Measurements from ENCODE around the gene SMIM12.

SMIM12 gene

DNA sequence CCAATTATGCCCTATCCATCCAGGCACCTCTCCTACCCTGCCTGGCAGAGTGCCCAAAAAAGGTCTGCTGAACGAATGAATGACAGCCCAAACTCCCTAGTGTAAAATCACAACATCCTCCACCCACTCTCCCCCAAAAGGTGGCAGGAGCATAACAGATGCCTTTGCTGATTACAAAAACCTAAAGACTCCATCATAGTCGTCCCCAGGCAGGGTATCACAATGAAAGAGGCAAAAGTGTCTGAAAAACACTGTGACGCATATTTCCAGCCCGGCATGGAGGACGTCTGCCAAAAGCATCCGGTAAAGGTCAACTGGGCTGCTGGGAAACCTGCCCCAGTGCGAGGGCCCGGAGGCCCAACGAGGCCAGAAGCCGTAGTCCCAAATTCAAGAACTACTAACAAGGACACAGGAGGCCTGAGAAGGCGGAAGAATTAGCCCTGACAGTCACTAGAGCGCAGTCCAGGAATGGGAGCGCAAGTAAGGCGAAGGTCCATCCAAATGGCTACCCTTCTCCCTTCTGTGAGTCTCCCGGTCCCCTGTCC is 576 bp downstream of the SMIM12 start:
- CTCF ChIA-PET = interaction anchor here (0.8 to 3.3 kb wide), 5 partner anchors 8 to 443 kb away, joined by 3 to 15 read pairs (median 3); no protein-coding TSS in a partner anchor
- WGBS (ENCODE audit: insufficient coverage) = 0% methylated on average over 14 of the region's 15 CpGs
- Histone ChIP-seq H3K36me3 (ENCODE audit: control insufficient read depth in 4 of 4, insufficient read depth in 4 of 4, low read length in 3 of 4) (peaks cover 7 to 22% (median 18%) of the 10 kb centered on the region in 4 experiments), H3K4me1 (ENCODE audit: control extremely low read depth in 1 of 4, control insufficient read depth in 4 of 4, insufficient read depth in 4 of 4, low read length in 3 of 4) (peaks cover 12 to 23% (median 17%) of the 10 kb centered on the region in 4 experiments), H3K4me3 (ENCODE audit: control insufficient read depth in 1 of 7, extremely low read depth in 1 of 7, insufficient read depth in 4 of 7, low read depth in 2 of 7, low read length in 6 of 7) (peak overlapping the region; percentile 84 to 99 (median 95)), H3K9me3 (ENCODE audit: control extremely low read depth in 1 of 5, control insufficient read depth in 4 of 5, insufficient read depth in 2 of 5, low read depth in 1 of 5, low read length in 4 of 5) (no peaks in the 10 kb centered on the region), H3K27ac (ENCODE audit: insufficient read depth in 1 of 2, low read depth in 1 of 2, low read length in 2 of 2, poor library complexity in 1 of 2, severe bottlenecking in 2 of 2) (peak overlapping the region; percentile 71 to 90), H3K27me3 (replicated peaks in 2 of 5; ENCODE audit: control insufficient read depth in 4 of 5, insufficient read depth in 5 of 5, low read length in 4 of 5) (no peaks in the 10 kb centered on the region)
- POLR2A ChIA-PET = no interaction called here
- peak in 2 of 3 donors; percentile 56 to 66 for DNase-seq

GRCh38 chr1:34856697-34857096 is 2.9 kb downstream of the SMIM12 start:
- 83% methylated on average over 1 of the region's 6 CpGs for WGBS (ENCODE audit: insufficient coverage)
- H3K27me3 ChIP-seq (replicated peaks in 2 of 5; ENCODE audit: control insufficient read depth in 4 of 5, insufficient read depth in 5 of 5, low read length in 4 of 5) = no peaks in the 10 kb centered on the region
- H3K27ac ChIP-seq (ENCODE audit: insufficient read depth in 1 of 2, low read depth in 1 of 2, low read length in 2 of 2, poor library complexity in 1 of 2, severe bottlenecking in 2 of 2) = no peak overlapping the region
- peaks cover 12 to 23% (median 17%) of the 10 kb centered on the region in 4 experiments for H3K4me1 ChIP-seq (ENCODE audit: control extremely low read depth in 1 of 4, control insufficient read depth in 4 of 4, insufficient read depth in 4 of 4, low read length in 3 of 4)
- POLR2A ChIA-PET = interaction anchor here (0.6 kb wide), 1 partner anchor 74 kb away, joined by 6 read pairs; no protein-coding TSS in a partner anchor
- DNase-seq = no peak
- no peak overlapping the region for H3K4me3 ChIP-seq (ENCODE audit: control insufficient read depth in 1 of 7, extremely low read depth in 1 of 7, insufficient read depth in 4 of 7, low read depth in 2 of 7, low read length in 6 of 7)
- H3K9me3 ChIP-seq (ENCODE audit: control extremely low read depth in 1 of 5, control insufficient read depth in 4 of 5, insufficient read depth in 2 of 5, low read depth in 1 of 5, low read length in 4 of 5) = no peaks in the 10 kb centered on the region
- H3K36me3 ChIP-seq (ENCODE audit: control insufficient read depth in 4 of 4, insufficient read depth in 4 of 4, low read length in 3 of 4) = peaks cover 7 to 33% (median 19%) of the 10 kb centered on the region in 4 experiments
- CTCF ChIA-PET = interaction anchor here (0.7 to 3.3 kb wide), 5 partner anchors 11 to 70 kb away, joined by 3 to 15 read pairs (median 4); no protein-coding TSS in a partner anchor

DNA sequence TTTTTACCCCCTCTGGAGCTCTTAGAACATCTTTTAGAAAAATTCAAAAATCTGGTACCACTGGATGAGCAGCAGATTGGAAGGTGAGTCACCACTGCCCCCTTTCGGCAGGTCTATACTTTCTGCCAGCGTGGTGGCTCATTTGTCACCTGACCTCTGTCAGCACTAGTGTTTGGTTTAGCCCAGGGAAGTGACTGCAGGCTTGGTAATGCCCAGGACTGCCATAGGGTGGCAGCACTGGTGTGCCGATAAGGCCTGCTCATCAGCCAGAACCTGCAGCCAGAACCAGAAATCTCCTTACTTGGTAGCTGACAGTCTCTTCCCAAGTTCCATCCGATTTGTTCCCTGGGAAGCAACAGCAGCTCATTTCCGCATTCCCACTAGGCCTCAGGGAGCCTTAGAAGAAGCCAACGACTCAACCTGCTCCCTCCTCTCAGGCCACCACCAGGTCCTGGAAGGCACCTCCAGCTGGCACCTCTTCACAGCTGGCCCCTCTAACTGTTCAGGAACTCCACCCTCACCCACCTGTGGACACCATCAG is 6.8 kb downstream of the SMIM12 start:
- H3K27ac ChIP-seq (ENCODE audit: insufficient read depth in 1 of 2, low read depth in 1 of 2, low read length in 2 of 2, poor library complexity in 1 of 2, severe bottlenecking in 2 of 2) = no peak overlapping the region

GRCh38 chr1:34851431-34852105 is 8.0 kb downstream of the SMIM12 start:
- no peak overlapping the region for H3K4me3 ChIP-seq (ENCODE audit: control insufficient read depth in 1 of 7, extremely low read depth in 1 of 7, insufficient read depth in 4 of 7, low read depth in 2 of 7, low read length in 6 of 7)
- no peaks in the 10 kb centered on the region for H3K9me3 ChIP-seq (ENCODE audit: control extremely low read depth in 1 of 5, control insufficient read depth in 4 of 5, insufficient read depth in 2 of 5, low read depth in 1 of 5, low read length in 4 of 5)
- 89% methylated on average over 10 of the region's 13 CpGs for WGBS (ENCODE audit: insufficient coverage)
- H3K27ac ChIP-seq (ENCODE audit: insufficient read depth in 1 of 2, low read depth in 1 of 2, low read length in 2 of 2, poor library complexity in 1 of 2, severe bottlenecking in 2 of 2) = no peak overlapping the region
- ChIA-PET POLR2A (no interaction called here), CTCF (interaction anchor here (0.8 to 4.3 kb wide), 3 partner anchors 63 to 100 kb away, joined by 3 to 29 read pairs (median 8); no protein-coding TSS in a partner anchor)
- H3K4me1 ChIP-seq (ENCODE audit: control extremely low read depth in 1 of 4, control insufficient read depth in 4 of 4, insufficient read depth in 4 of 4, low read length in 3 of 4) = peaks cover 0 to 9% (median 0%) of the 10 kb centered on the region in 4 experiments
- H3K36me3 ChIP-seq (ENCODE audit: control insufficient read depth in 4 of 4, insufficient read depth in 4 of 4, low read length in 3 of 4) = peaks cover 12 to 45% (median 24%) of the 10 kb centered on the region in 4 experiments
- no peaks in the 10 kb centered on the region for H3K27me3 ChIP-seq (replicated peaks in 2 of 5; ENCODE audit: control insufficient read depth in 4 of 5, insufficient read depth in 5 of 5, low read length in 4 of 5)
- DNase-seq = no peak

More for the DNA sequence above, 6.8 kb downstream of the SMIM12 start:
- 48% methylated on average over 5 of the region's 6 CpGs for WGBS (ENCODE audit: insufficient coverage)
- ChIA-PET CTCF (interaction anchor here (0.6 to 4.3 kb wide), 16 partner anchors 9 to 490 kb away, joined by 3 to 29 read pairs (median 4); partner anchors contain the start of gene TMEM35B), POLR2A (no interaction called here)
- Histone ChIP-seq H3K9me3 (ENCODE audit: control extremely low read depth in 1 of 5, control insufficient read depth in 4 of 5, insufficient read depth in 2 of 5, low read depth in 1 of 5, low read length in 4 of 5) (no peaks in the 10 kb centered on the region), H3K4me3 (ENCODE audit: control insufficient read depth in 1 of 7, extremely low read depth in 1 of 7, insufficient read depth in 4 of 7, low read depth in 2 of 7, low read length in 6 of 7) (no peak overlapping the region), H3K4me1 (ENCODE audit: control extremely low read depth in 1 of 4, control insufficient read depth in 4 of 4, insufficient read depth in 4 of 4, low read length in 3 of 4) (peaks cover 0 to 3% (median 1%) of the 10 kb centered on the region in 4 experiments), H3K27me3 (replicated peaks in 2 of 5; ENCODE audit: control insufficient read depth in 4 of 5, insufficient read depth in 5 of 5, low read length in 4 of 5) (no peaks in the 10 kb centered on the region), H3K36me3 (ENCODE audit: control insufficient read depth in 4 of 4, insufficient read depth in 4 of 4, low read length in 3 of 4) (peaks cover 12 to 45% (median 25%) of the 10 kb centered on the region in 4 experiments)
- DNase-seq = peak; percentile 95 to 98 (median 97)

GRCh38 chr1:34850382-34850781 is 9.2 kb downstream of the SMIM12 start:
- ChIA-PET POLR2A (no interaction called here), CTCF (interaction anchor here (4.3 kb wide), 1 partner anchor 62 kb away, joined by 29 read pairs; no protein-coding TSS in a partner anchor)
- WGBS (ENCODE audit: insufficient coverage) = 100% methylated on average over 4 of the region's 6 CpGs
- H3K4me3 ChIP-seq (ENCODE audit: control insufficient read depth in 1 of 7, extremely low read depth in 1 of 7, insufficient read depth in 4 of 7, low read depth in 2 of 7, low read length in 6 of 7) = no peak overlapping the region
- H3K9me3 ChIP-seq (ENCODE audit: control extremely low read depth in 1 of 5, control insufficient read depth in 4 of 5, insufficient read depth in 2 of 5, low read depth in 1 of 5, low read length in 4 of 5) = no peaks in the 10 kb centered on the region
- no peak overlapping the region for H3K27ac ChIP-seq (ENCODE audit: insufficient read depth in 1 of 2, low read depth in 1 of 2, low read length in 2 of 2, poor library complexity in 1 of 2, severe bottlenecking in 2 of 2)
- no peak for DNase-seq
- no peaks in the 10 kb centered on the region for H3K27me3 ChIP-seq (replicated peaks in 2 of 5; ENCODE audit: control insufficient read depth in 4 of 5, insufficient read depth in 5 of 5, low read length in 4 of 5)
- H3K4me1 ChIP-seq (ENCODE audit: control extremely low read depth in 1 of 4, control insufficient read depth in 4 of 4, insufficient read depth in 4 of 4, low read length in 3 of 4) = peaks cover 0 to 20% (median 0%) of the 10 kb centered on the region in 4 experiments
- H3K36me3 ChIP-seq (ENCODE audit: control insufficient read depth in 4 of 4, insufficient read depth in 4 of 4, low read length in 3 of 4) = peaks cover 12 to 34% (median 20%) of the 10 kb centered on the region in 4 experiments

- 52% methylated on average over 5 of the region's 7 CpGs for WGBS (ENCODE audit: insufficient coverage)
- Histone ChIP-seq H3K27ac (ENCODE audit: insufficient read depth in 1 of 2, low read depth in 1 of 2, low read length in 2 of 2, poor library complexity in 1 of 2, severe bottlenecking in 2 of 2) (no peak overlapping the region), H3K4me3 (ENCODE audit: control insufficient read depth in 1 of 7, extremely low read depth in 1 of 7, insufficient read depth in 4 of 7, low read depth in 2 of 7, low read length in 6 of 7) (no peak overlapping the region), H3K4me1 (ENCODE audit: control extremely low read depth in 1 of 4, control insufficient read depth in 4 of 4, insufficient read depth in 4 of 4, low read length in 3 of 4) (peaks cover 0 to 47% (median 2%) of the 10 kb centered on the region in 4 experiments), H3K27me3 (replicated peaks in 2 of 5; ENCODE audit: control insufficient read depth in 4 of 5, insufficient read depth in 5 of 5, low read length in 4 of 5) (no peaks in the 10 kb centered on the region), H3K9me3 (ENCODE audit: control extremely low read depth in 1 of 5, control insufficient read depth in 4 of 5, insufficient read depth in 2 of 5, low read depth in 1 of 5, low read length in 4 of 5) (no peaks in the 10 kb centered on the region), H3K36me3 (ENCODE audit: control insufficient read depth in 4 of 4, insufficient read depth in 4 of 4, low read length in 3 of 4) (peaks cover 5 to 15% (median 7%) of the 10 kb centered on the region in 4 experiments)
- POLR2A ChIA-PET = interaction anchor here (0.6 kb wide), 1 partner anchor 593 kb away, joined by 3 read pairs; no protein-coding TSS in a partner anchor
- DNase-seq = no peak
- CTCF ChIA-PET = interaction anchor here (1.1 to 1.6 kb wide), 2 partner anchors 20 to 61 kb away, joined by 3 to 4 read pairs; no protein-coding TSS in a partner anchor
Observed at GRCh38 chr1:34847094-34847493, 12.5 kb downstream of the SMIM12 start.

All from common myeloid progenitor, CD34-positive (primary cell).